Suppressor macrophage treated with lipopolysaccharide for 4 hours (primary cell): Measurements from ENCODE around the gene SELENOT.

ENCODE experiments used
- DNase-seq: peaks from one replicate; pipeline ENCODE4 v3.0.0-alpha.2; 2020

Gene SELENOT

GRCh38 chr3:150673966-150674365 is 70.8 kb downstream of the SELENOT start:
- no peak for DNase-seq

DNA sequence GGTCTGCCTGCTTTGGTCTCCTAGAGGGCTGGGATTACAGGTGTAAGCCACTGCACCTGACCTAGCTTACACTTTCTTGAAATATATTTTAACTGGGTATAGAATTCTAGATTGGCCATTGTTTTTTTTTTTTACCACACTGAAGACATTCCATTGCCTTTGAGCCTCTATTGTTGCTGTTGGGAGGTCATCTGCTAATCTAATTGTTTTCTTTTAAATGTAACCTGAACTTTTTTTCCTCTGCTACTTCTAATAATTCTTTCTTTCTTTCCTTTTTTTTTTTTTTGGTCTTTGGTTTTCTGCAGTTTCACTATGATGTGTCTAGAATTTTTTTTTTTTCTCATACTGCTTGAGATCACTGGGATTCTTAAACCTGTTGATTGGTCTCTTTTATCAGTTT is 72.5 kb downstream of the SELENOT start:
- no peak for DNase-seq
